H1 (cell line): ENCODE data around the gene SH3GL1. TPM values are rescaled to one million over a fixed set of nuclear protein-coding genes. Genes with fewer than 3 reads are reported as not detected.
"Not testable (repeated sequence)": the region's sequence is repeated elsewhere in the genome, so short reads cannot be mapped to it uniquely, and the experiment has no call there.

Experiments
- CTCF ChIA-PET: fragments of 300-600 bp; sonication (Branson Sonifier 250); formaldehyde crosslinking; loops from one replicate; lab custom pipeline; 2021; ENCODE audit not compliant: partially characterized antibody; lab: Charles Lee
- POLR2A ChIA-PET: fragments of 300-600 bp; sonication (Branson Sonifier 250); formaldehyde crosslinking; loops from one replicate; lab custom pipeline; 2021; ENCODE audit warnings: inconsistent platforms; ENCODE audit not compliant: partially characterized antibody; lab: Charles Lee
- DNase-seq, 2 experiments: peaks; one replicate each; pipeline versions ENCODE4 v3.0.0 to v3.0.0-alpha.2; 2010 to 2022; ENCODE audit warnings: low spot score in 2 of 2, low read depth in 1 of 2, mixed read lengths in 1 of 2
- FAIRE-seq: peaks from 2 replicates; lab custom pipeline; 2011; peaks lifted over from hg19 to GRCh38; lab: Jason Lieb, UNC
- H2AFZ ChIP-seq: 2 replicates; pipeline ENCODE4 v1.8.1; 2012; ENCODE audit warnings: low read length, inconsistent platforms
- H2AK5ac ChIP-seq: 2 replicates; pipeline ENCODE4 v1.6.1; 2013; ENCODE audit warnings: low read depth, low read length
- H2BK120ac ChIP-seq: replicated peaks from 2 replicates; pipeline ENCODE3; 2013; ENCODE audit warnings: low read depth, low read length, inconsistent platforms
- H2BK12ac ChIP-seq: 2 replicates; pipeline ENCODE4 v1.6.1; 2013; ENCODE audit warnings: low read depth, low read length
- H2BK15ac ChIP-seq: 2 replicates; pipeline ENCODE4 v1.6.1; 2013; ENCODE audit warnings: low read length
- H2BK20ac ChIP-seq: 2 replicates; pipeline ENCODE4 v1.6.1; 2013; ENCODE audit warnings: low read length
- H2BK5ac ChIP-seq: 2 replicates; pipeline ENCODE4 v1.6.1; 2013; ENCODE audit warnings: low read depth, low read length
- H3K14ac ChIP-seq: 2 replicates; pipeline ENCODE4 v1.6.1; 2013; ENCODE audit warnings: inconsistent platforms; ENCODE audit not compliant: insufficient read length
- H3K18ac ChIP-seq: 2 replicates; pipeline ENCODE4 v1.6.1; 2013; ENCODE audit warnings: low read length; ENCODE audit errors: extremely low read depth
- H3K23ac ChIP-seq: 2 replicates; pipeline ENCODE4 v1.6.1; 2013; ENCODE audit warnings: inconsistent platforms; ENCODE audit not compliant: insufficient read length
- H3K23me2 ChIP-seq: 2 replicates; pipeline ENCODE4 v1.6.1; 2013; ENCODE audit warnings: low read depth, low read length
- H3K27ac ChIP-seq: 2 replicates; pipeline ENCODE4 v1.6.1; 2011; ENCODE audit warnings: low read depth, low read length, inconsistent platforms
- H3K27me3 ChIP-seq, 4 experiments: replicated peaks in 1 of 4; 1 replicate in 1 of 4; 2 replicates in 3 of 4; pipeline versions ENCODE4 v1.6.1 to v1.8.1; 2011 to 2013; ENCODE audit warnings: low read length in 3 of 4, mild to moderate bottlenecking in 3 of 4, inconsistent platforms in 2 of 4, mixed read lengths in 2 of 4, moderate library complexity in 1 of 4; ENCODE audit not compliant: control insufficient read depth in 3 of 4, insufficient read depth in 3 of 4; ENCODE audit errors: extremely low read depth in 1 of 4
- H3K36me3 ChIP-seq, 4 experiments: 2 replicates each; pipeline versions ENCODE4 v1.6.1 to v1.8.1; 2011 to 2013; ENCODE audit warnings: mild to moderate bottlenecking in 4 of 4, low read length in 3 of 4, moderate library complexity in 2 of 4, control low read depth in 1 of 4, inconsistent platforms in 1 of 4; ENCODE audit not compliant: insufficient read depth in 4 of 4, control insufficient read depth in 2 of 4
- H3K4ac ChIP-seq: replicated peaks from 2 replicates; pipeline ENCODE3; 2013; ENCODE audit warnings: low read length, low read depth, mixed read lengths, inconsistent platforms; ENCODE audit not compliant: insufficient read length
- H3K4me1 ChIP-seq, 4 experiments: replicated peaks in 1 of 4; 1 replicate in 1 of 4; 2 replicates in 3 of 4; pipeline versions ENCODE4 v1.6.1 to v1.8.1; 2011 to 2013; ENCODE audit warnings: low read length in 3 of 4, inconsistent platforms in 2 of 4, mixed read lengths in 1 of 4; ENCODE audit not compliant: insufficient read depth in 4 of 4, control insufficient read depth in 3 of 4
- H3K4me2 ChIP-seq, 2 experiments: 2 replicates each; pipeline versions ENCODE4 v1.6.1 to v1.8.1; 2011 to 2013; ENCODE audit warnings: low read depth in 2 of 2, low read length in 2 of 2, control low read depth in 1 of 2, inconsistent platforms in 1 of 2, mild to moderate bottlenecking in 1 of 2; ENCODE audit not compliant: insufficient read depth in 1 of 2
- H3K4me3 ChIP-seq, 4 experiments: fragments of 200-600, 300-600 bp in 1 of 4; sonication (generic), shearing (Covaris generic), sonication (Bioruptor Twin) in 1 of 4; 2 replicates each; pipeline versions ENCODE4 v1.5.1 to v1.8.1; 2011 to 2016; ENCODE audit warnings: low read length in 4 of 4, low read depth in 3 of 4, control low read depth in 2 of 4, inconsistent platforms in 2 of 4, mild to moderate bottlenecking in 2 of 4, mixed read lengths in 1 of 4, moderate library complexity in 1 of 4; ENCODE audit not compliant: insufficient read depth in 2 of 4; ENCODE audit errors: extremely low read depth in 1 of 4
- H3K56ac ChIP-seq: replicated peaks from 2 replicates; pipeline ENCODE3; 2013; ENCODE audit warnings: low read depth, mild to moderate bottlenecking, mixed read lengths, low read length, inconsistent platforms; ENCODE audit not compliant: insufficient read length
- H3K79me1 ChIP-seq: 2 replicates; pipeline ENCODE4 v1.6.1; 2013; ENCODE audit warnings: low read depth, low read length, control low read depth
- H3K79me2 ChIP-seq, 2 experiments: 2 replicates each; pipeline versions ENCODE4 v1.6.1 to v1.8.1; 2012 to 2013; ENCODE audit warnings: low read length in 2 of 2, mild to moderate bottlenecking in 2 of 2, inconsistent platforms in 1 of 2; ENCODE audit not compliant: insufficient read depth in 2 of 2, control insufficient read depth in 1 of 2
- H3K9ac ChIP-seq, 4 experiments: replicated peaks in 1 of 4; 1 replicate in 1 of 4; 2 replicates in 3 of 4; pipeline versions ENCODE4 v1.6.1 to v1.8.1; 2011 to 2013; ENCODE audit warnings: low read depth in 3 of 4, low read length in 3 of 4, control low read depth in 2 of 4, mild to moderate bottlenecking in 2 of 4, moderate library complexity in 2 of 4, inconsistent platforms in 1 of 4; ENCODE audit errors: extremely low read depth in 1 of 4
- H3K9me3 ChIP-seq, 2 experiments: 2 replicates each; pipeline versions ENCODE4 v1.6.1 to v1.8.1; 2012 to 2013; ENCODE audit warnings: mild to moderate bottlenecking in 2 of 2, moderate library complexity in 2 of 2, control low read depth in 1 of 2, inconsistent platforms in 1 of 2, low read depth in 1 of 2, low read length in 1 of 2, mixed read lengths in 1 of 2; ENCODE audit not compliant: insufficient read depth in 2 of 2
- H4K20me1 ChIP-seq, 2 experiments: replicated peaks in 1 of 2; 2 replicates each; pipeline versions ENCODE3 to v1.8.1; 2011 to 2013; ENCODE audit warnings: inconsistent platforms in 2 of 2, low read length in 2 of 2, mild to moderate bottlenecking in 1 of 2; ENCODE audit not compliant: insufficient read depth in 2 of 2, control insufficient read depth in 1 of 2
- H4K5ac ChIP-seq: 2 replicates; pipeline ENCODE4 v1.6.1; 2013; ENCODE audit warnings: low read length, low read depth, mixed read lengths, inconsistent platforms; ENCODE audit not compliant: insufficient read length
- H4K8ac ChIP-seq: 2 replicates; pipeline ENCODE4 v1.8.0; 2013; ENCODE audit warnings: mild to moderate bottlenecking, moderate library complexity, low read length, inconsistent platforms; ENCODE audit not compliant: insufficient read depth; ENCODE audit errors: extremely low read depth
- H4K91ac ChIP-seq: replicated peaks from 2 replicates; pipeline ENCODE3; 2013; ENCODE audit warnings: low read length, mixed read lengths, inconsistent platforms; ENCODE audit not compliant: insufficient read length
- KDM1A ChIP-seq: fragments of 200-600, 300-600 bp; sonication (generic); IDR thresholded peaks from 2 replicates; pipeline ENCODE4 v1.7.1; 2016; ENCODE audit warnings: mild to moderate bottlenecking, low read length, borderline replicate concordance
- SP1 ChIP-seq: IDR thresholded peaks from 2 replicates; pipeline ENCODE4 v1.6.1; 2011; ENCODE audit warnings: low read depth, low read length
- TAF1 ChIP-seq: IDR thresholded peaks from 2 replicates; pipeline ENCODE4 v1.6.1; 2011; ENCODE audit warnings: mild to moderate bottlenecking, low read depth, low read length
- WGBS, 2 experiments: shearing (Covaris generic) in 1 of 2; methylation state at CpG; one replicate each; pipeline versions ENCODE4 v1.1.6 to v1.1.7; 2013 to 2015; ENCODE audit warnings: low lambda C conversion rate in 2 of 2, mixed read lengths in 2 of 2, inconsistent platforms in 1 of 2, low coverage in 1 of 2, missing lambda C conversion rate in 1 of 2; ENCODE audit not compliant: insufficient replicate concordance in 2 of 2, insufficient coverage in 1 of 2, insufficient read length in 1 of 2; ENCODE audit errors: extremely low coverage in 1 of 2, missing lambda C conversion rate in 1 of 2; 5-methylcytosine and 5-hydroxymethylcytosine counted together
- polyA plus RNA-seq, 7 experiments: library from polyadenylated mRNA; depleted of rRNA in 3 of 7; stranded (reverse) in 5 of 7; unstranded in 2 of 7; fragments of >200 nt in 5 of 7; fragments of 200-250 nt in 2 of 7; gene quantifications; 1 replicate in 5 of 7; 2 replicates in 1 of 7; 4 replicates in 1 of 7; pipeline versions ENCODE4 v1.2.1 to v1.2.3, GENCODE V29; 2011 to 2013; ENCODE audit warnings: missing spikeins in 2 of 7, mixed read lengths in 2 of 7
- total RNA-seq: library from RNA; stranded (reverse); fragmentation: NEBNext Ultra II Directional; extraction: Animal tissue kit (Norgen Biotek cat#: 25700); gene quantifications from 2 replicates; pipeline ENCODE4 v1.2.1, GENCODE V29; 2021

Gene SH3GL1
- total and polyA plus RNA-seq, 2 of the 8 experiments (the other 6 are each of a cell fraction or from before 2014, with no cell fraction given): 81.5 to 102 TPM

GRCh38 chr19:4328991-4329681, 71.2 kb downstream of the SH3GL1 start:
- H4K8ac ChIP-seq: peak overlapping the region; percentile 57; the same call in 1 of the 2 replicates
- peaks cover 2 to 15% of the 10 kb centered on the region in 2 experiments for H4K20me1 ChIP-seq
- H3K27me3 ChIP-seq, H2BK15ac ChIP-seq, H3K4ac ChIP-seq, H4K5ac ChIP-seq, FAIRE-seq, H3K4me1 ChIP-seq, H2BK120ac ChIP-seq, H4K91ac ChIP-seq, H2BK20ac ChIP-seq: not testable (repeated sequence)
- peak overlapping the region; percentile 70 to 80 (median 74) for H3K4me3 ChIP-seq
- 54% methylated on average over 32 of the region's 35 CpGs; no CpG with 5 or more reads in 1 of the 2 experiments for WGBS, 2 experiments
- peak overlapping the region; percentile 60; the same call in 1 of the 2 replicates for H3K27ac ChIP-seq
- POLR2A ChIA-PET: interaction anchor here (0.5 to 4.8 kb wide), 7 partner anchors 10 to 80 kb away, joined by 3 to 46 read pairs (median 6); partner anchors contain the start of genes MPND and STAP2
- H3K4me2 ChIP-seq: peak overlapping the region; percentile 88 to 89
- TF ChIP-seq SP1 (peak; percentile 32; the same call in 1 of the 2 replicates), KDM1A (peak; percentile 39; the same call in 1 of the 2 replicates), TAF1 (peak; percentile 9; the same call in 1 of the 2 replicates)
- TF ChIP-seq, all 59 proteins: peak for 3; not testable (repeated sequence) for 56
- not testable (repeated sequence) for H3K14ac ChIP-seq, H2AK5ac ChIP-seq, H2BK5ac ChIP-seq, H3K56ac ChIP-seq, H2AFZ ChIP-seq, H3K36me3 ChIP-seq, H3K79me1 ChIP-seq, H3K79me2 ChIP-seq, H3K18ac ChIP-seq, H2BK12ac ChIP-seq, H3K9me3 ChIP-seq, H3K23ac ChIP-seq
- DNase-seq: peak in 1 of 2 experiments; percentile 92
- Histone ChIP-seq H3K9ac (peak overlapping the region in 1 of 4 experiments; percentile 20; a peak in 3 of 7 replicates), H3K23me2 (peaks cover 12% of the 10 kb centered on the region; the same call in 1 of the 2 replicates)
- CTCF ChIA-PET: interaction anchor here (0.7 to 1.3 kb wide), 3 partner anchors 18 to 63 kb away, joined by 3 read pairs; no protein-coding TSS in a partner anchor
